ENCODE data around the gene DKK3.

The DKK3 gene

DNA sequence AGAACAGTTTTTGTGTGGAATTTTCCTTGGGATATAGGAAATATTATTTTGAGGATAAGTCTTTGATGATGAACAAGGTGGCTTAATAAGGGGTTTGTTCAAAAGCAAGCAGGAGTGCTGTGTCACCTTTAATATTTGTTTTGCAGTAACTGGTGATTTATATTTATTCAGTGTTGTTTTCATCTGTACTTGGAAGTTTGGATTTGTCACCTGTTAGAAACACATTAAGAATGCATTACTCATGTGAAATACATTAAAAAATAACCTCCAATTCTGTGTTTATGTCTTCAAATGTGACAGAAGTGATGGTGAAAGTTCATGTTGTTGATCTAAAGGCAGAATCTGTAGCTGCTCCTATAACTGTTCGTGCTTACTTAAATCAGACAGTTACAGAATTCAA lies 70.5 kb downstream of the DKK3 start:
- no peak for DNase-seq (ENCODE audit: low spot score)

DNA sequence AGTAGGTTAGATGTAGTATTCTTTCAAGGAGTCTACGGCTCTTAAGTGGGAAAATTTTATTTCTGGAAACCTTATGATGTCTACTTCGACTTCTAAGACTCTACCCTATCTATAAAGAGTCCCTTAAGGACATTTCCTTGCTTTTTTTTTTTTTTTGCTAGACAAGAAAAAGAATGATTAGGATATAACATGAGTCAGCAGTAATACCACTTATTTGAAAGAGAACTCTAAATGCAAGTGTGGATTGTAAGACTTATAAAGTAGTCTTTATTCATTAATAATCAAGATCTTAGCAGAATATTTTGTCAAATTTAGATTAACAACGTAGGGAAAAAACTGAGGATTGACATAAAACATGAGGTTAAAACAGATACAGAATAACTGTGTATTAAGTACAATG lies 71.0 kb downstream of the DKK3 start:
- no peak for DNase-seq (ENCODE audit: low spot score)

DNA sequence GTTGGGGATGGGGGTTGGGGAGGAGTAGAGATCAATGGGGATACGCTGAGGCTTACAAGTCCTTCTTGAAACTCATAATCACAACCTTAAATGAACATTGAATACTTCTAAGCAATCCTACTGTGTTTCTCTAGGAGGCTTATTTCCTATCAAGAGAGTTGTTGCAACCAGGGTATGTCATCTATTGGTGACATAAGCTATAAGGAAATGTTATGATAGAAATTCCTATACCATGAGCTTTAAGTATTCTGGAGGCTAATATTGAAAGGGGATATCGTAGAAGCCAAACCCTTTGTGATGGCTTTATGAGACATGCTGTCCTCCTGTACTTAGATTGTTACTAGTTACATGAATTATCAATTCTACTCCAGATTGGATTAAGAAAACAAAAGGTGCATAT lies 72.9 kb downstream of the DKK3 start:
- DNase-seq (ENCODE audit: low spot score), result no peak

DNA sequence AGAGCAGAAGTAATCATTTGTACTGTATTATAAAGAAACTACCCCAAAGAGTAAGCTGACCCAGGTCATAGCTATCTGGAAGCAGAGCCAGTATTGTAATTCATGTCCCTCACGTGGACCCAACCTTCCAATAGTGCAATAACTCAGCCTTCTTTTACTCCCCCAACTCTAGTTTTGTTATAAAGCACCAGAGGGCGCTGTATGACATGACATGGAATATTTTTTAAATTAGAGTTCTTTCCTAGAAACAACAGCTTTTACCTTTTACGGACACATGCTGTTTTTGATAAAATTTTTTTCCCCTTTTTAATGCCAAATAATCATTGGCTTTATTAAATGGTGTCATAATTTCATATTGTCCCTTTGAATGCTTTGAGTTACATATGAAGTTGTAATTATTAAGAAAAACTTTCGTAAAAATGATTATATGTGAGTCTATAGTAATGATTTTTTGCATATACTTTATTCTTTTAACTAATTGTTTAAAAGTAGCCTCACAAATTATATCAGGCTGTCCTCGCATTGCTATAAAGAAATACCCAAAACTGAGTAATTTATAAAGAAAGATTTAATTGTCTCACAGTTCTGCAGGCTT lies 76.9 kb downstream of the DKK3 start:
- peak; percentile 53 for DNase-seq (ENCODE audit: low spot score)

DNA sequence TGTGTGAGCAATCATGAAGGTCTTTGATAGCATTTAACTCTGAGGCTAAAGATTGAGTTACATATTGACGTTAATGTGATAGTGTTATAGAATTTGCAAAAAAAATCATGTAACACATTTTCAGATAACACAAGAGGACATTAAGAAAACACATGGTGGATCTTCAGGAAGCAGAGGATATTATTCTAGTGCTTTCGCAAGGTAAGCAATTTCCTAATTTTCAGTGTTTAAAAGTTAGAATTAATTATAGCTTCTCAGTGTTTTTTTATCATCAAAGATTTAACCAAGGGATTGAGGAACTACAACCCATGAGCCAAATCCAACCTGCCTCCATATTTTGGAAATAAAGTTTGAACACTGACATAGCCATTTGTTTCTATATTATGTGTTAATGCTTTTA lies 78.5 kb downstream of the DKK3 start:
- no peak for DNase-seq (ENCODE audit: low spot score)

DNA sequence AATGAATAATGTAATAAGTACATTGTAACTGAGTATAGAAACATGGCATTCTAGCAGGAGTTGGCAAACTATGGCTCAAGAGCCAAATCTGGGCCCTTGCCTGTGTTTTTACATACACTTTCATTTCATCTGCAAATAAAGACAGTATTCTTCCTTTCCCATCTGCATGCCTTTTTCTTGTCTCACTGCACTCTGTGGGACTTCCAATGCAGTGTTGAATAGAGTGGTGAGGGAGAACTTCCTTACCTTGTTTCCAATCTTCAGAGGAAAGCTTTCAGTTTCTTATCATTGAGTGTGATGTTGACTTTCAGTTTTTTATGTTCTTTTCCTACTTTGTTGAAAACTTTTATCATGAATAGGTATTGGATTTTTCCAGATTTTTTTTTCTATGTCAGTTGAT lies 84.6 kb downstream of the DKK3 start:
- DNase-seq (ENCODE audit: low spot score), result no peak

DNA sequence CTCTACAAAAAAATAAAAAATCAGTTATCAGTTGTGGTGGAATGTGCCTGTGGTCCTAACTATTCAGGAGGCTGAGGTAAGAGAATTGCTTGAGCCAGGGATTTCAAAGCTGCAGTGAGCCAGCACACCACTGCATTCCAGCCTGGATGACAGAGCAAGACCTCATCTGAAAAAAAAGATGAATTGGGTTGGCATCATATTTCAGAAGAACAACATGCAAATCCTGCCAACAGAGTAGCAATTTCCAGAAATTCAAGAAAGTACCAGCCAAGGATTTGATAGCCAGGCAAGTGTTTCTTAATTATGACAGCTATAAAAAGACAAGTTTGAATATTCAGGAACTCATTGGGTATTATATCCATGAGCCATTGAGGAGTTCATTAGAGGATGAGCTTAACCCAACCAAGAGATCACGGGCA lies 91.4 kb downstream of the DKK3 start:
- DNase-seq (ENCODE audit: low spot score), result no peak

DNA sequence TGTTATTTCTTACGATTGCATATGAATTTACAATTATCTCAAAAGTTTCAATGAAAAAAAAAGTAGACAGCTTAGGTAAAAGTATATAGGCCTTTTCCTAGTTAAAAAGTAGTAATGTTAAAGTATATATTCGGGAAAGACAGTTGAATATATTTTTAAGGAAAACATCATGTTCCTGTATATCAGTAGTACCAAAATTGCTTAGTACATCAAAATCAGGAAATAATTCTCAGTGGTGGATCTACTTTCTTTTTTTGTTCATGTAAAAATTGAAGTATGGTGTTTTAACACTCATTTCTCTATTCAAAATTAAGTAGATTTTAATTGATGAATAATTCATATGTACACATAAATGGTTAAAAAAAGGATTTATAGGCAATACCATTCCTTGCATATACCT lies 92.8 kb downstream of the DKK3 start:
- no peak for DNase-seq (ENCODE audit: low spot score)

DNA sequence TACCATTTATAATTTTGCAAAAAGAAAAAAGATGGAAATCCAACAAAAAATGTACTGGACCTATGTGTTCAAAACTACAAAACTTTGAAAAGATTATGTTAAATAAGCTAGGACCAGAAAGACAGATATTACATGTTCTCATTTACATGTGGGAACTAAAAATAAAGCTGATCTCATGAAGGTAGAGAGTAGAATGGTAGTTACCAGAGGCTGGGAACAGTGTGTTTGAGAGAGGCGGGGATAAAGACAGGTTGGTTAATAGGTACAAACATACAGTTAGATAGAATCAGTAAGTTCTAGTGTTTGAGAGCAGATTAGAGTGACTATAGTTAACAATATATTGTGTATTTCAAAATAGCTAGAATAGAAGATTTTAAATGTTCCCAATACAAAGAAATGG lies 95.0 kb downstream of the DKK3 start:
- no peak for DNase-seq (ENCODE audit: low spot score)

All from hematopoietic multipotent progenitor cell treated with erythropoietin and hydrocortisone succinate and interleukin-3 and kit ligand, for 15 days (in vitro differentiated cells).